Kidney (tissue), 14 donors: Measurements from ENCODE around the gene SGPL1. TPM values are rescaled to one million over a fixed set of nuclear protein-coding genes. Genes with fewer than 3 reads are reported as not detected.

Source experiments
- DNase-seq, 5 donors: peaks; one replicate each; pipeline ENCODE4 v3.0.0-alpha.2; 2013 to 2020
- FAIRE-seq: peaks from 2 replicates; lab custom pipeline; 2012; peaks lifted over from hg19 to GRCh38; lab: Jason Lieb, UNC
- H3K27ac ChIP-seq, 2 donors: one replicate each; pipeline ENCODE4 v1.7.0; 2013; ENCODE audit warnings: low read depth in 2 of 2, low read length in 2 of 2, inconsistent platforms in 1 of 2
- H3K27me3 ChIP-seq: one replicate; pipeline ENCODE4 v1.7.1; 2013; ENCODE audit warnings: low read length, inconsistent platforms; ENCODE audit not compliant: control insufficient read depth, insufficient read depth
- H3K36me3 ChIP-seq, 3 donors: one replicate each; pipeline versions ENCODE4 v1.7.0 to v1.7.1; 2013; ENCODE audit warnings: low read length in 3 of 3, control low read depth in 1 of 3, inconsistent platforms in 1 of 3; ENCODE audit not compliant: insufficient read depth in 3 of 3, control insufficient read depth in 2 of 3
- H3K4me1 ChIP-seq, 3 donors: one replicate each; pipeline versions ENCODE4 v1.7.0 to v1.7.1; 2013; ENCODE audit warnings: low read length in 3 of 3, inconsistent platforms in 1 of 3, low read depth in 1 of 3; ENCODE audit not compliant: control insufficient read depth in 2 of 3, insufficient read depth in 2 of 3
- H3K4me3 ChIP-seq, 3 donors: one replicate each; pipeline versions ENCODE4 v1.7.0 to v1.8.1; 2013; ENCODE audit warnings: low read length in 3 of 3, control low read depth in 1 of 3, inconsistent platforms in 1 of 3
- H3K9ac ChIP-seq, 3 donors: one replicate each; pipeline versions ENCODE4 v1.7.0 to v1.7.1; 2013; ENCODE audit warnings: low read length in 3 of 3, control low read depth in 1 of 3, inconsistent platforms in 1 of 3
- H3K9me3 ChIP-seq, 3 donors: one replicate each; pipeline versions ENCODE4 v1.7.0 to v1.7.1; 2013; ENCODE audit warnings: low read length in 3 of 3, control low read depth in 1 of 3, inconsistent platforms in 1 of 3; ENCODE audit not compliant: control insufficient read depth in 2 of 3, insufficient read depth in 1 of 3
- CTCF ChIP-seq: IDR thresholded peaks from 3 replicates; pipeline ENCODE4 v1.5.1; 2012; ENCODE audit warnings: mild to moderate bottlenecking, moderate library complexity, borderline replicate concordance; ENCODE audit not compliant: insufficient read depth; ENCODE audit errors: extremely low read depth
- intact Hi-C: fragments of 100-400 bp; cut with DNase I; formaldehyde crosslinking; loops from one replicate; pipeline ENCODE4 v1.11.1; 2022
- polyA plus RNA-seq: library from polyadenylated mRNA; stranded (reverse); fragments of 350-450 nt; fragmentation: Illumina TruSeq; extraction: RNeasy Lipid Tissue Mini Kit (QIAGEN cat#74804); gene quantifications from one replicate; pipeline ENCODE4 v1.2.3, GENCODE V29; 2014; ENCODE audit warnings: low read depth, low replicate concordance; ENCODE audit not compliant: insufficient read depth
- total RNA-seq: library from RNA; stranded (reverse); fragmentation: NEBNext Ultra II Directional; extraction: Animal tissue kit (Norgen Biotek cat#: 25700); gene quantifications from one replicate; pipeline ENCODE4 v1.2.1, GENCODE V29; 2021
- donor health status: control.
- donor health status: control.
- donor health status: control.
- donor health status: control.
- donor health status: control.
- donor health status: DM: yes; HTN: yes; CAD: no.
- donor health status: Normal renal cell carcinoma (clear cell type).

Gene SGPL1
- total and polyA plus RNA-seq, 2 donors from 2014 or later, result 13.5 to 105 TPM

- no peak for TF ChIP-seq CTCF
- FAIRE-seq, result no peak
- intact Hi-C loops, result no loop called here
- Histone ChIP-seq H3K36me3 (no peaks in the 10 kb centered on the region), H3K27ac (peak overlapping the region in 1 of 2 donors; percentile 49), H3K27me3 (no peaks in the 10 kb centered on the region), H3K9me3 (no peaks in the 10 kb centered on the region), H3K4me1 (peaks cover 0 to 15% (median 14%) of the 10 kb centered on the region in 3 donors), H3K9ac (no peak overlapping the region), H3K4me3 (no peak overlapping the region)
- DNase-seq, result peak in 2 of 5 donors; percentile 60 to 68
These were observed 39.9 kb upstream of the SGPL1 start for GRCh38 chr10:70775679-70776454.

GRCh38 chr10:70776455-70777005, 39.2 kb upstream of the SGPL1 start:
- Histone ChIP-seq H3K27me3 (no peaks in the 10 kb centered on the region), H3K9me3 (no peaks in the 10 kb centered on the region), H3K27ac (peak overlapping the region in 1 of 2 donors; percentile 36), H3K4me3 (no peak overlapping the region), H3K36me3 (no peaks in the 10 kb centered on the region), H3K9ac (no peak overlapping the region), H3K4me1 (peaks cover 0 to 15% (median 14%) of the 10 kb centered on the region in 3 donors)
- peak in 1 of 5 donors; percentile 46 for DNase-seq
- no peak for FAIRE-seq
- no peak for TF ChIP-seq CTCF
- intact Hi-C loops, result no loop called here

GRCh38 chr10:70777063-70777875, 38.5 kb upstream of the SGPL1 start:
- DNase-seq, result peak in 1 of 5 donors; percentile 58
- no peaks in the 10 kb centered on the region for H3K36me3 ChIP-seq
- no peaks in the 10 kb centered on the region for H3K27me3 ChIP-seq
- peaks cover 0 to 15% (median 14%) of the 10 kb centered on the region in 3 donors for H3K4me1 ChIP-seq
- H3K4me3 ChIP-seq, result no peak overlapping the region
- TF ChIP-seq CTCF, result no peak
- H3K27ac ChIP-seq, result peak overlapping the region in 1 of 2 donors; percentile 36
- no peak for FAIRE-seq
- intact Hi-C loops, result no loop called here
- no peak overlapping the region for H3K9ac ChIP-seq
- no peaks in the 10 kb centered on the region for H3K9me3 ChIP-seq
